Measurements from ENCODE around the gene ASB6.
"Not testable (repeated sequence)": the region's sequence is repeated elsewhere in the genome, so short reads cannot be mapped to it uniquely, and the experiment has no call there.

ASB6 gene

DNA sequence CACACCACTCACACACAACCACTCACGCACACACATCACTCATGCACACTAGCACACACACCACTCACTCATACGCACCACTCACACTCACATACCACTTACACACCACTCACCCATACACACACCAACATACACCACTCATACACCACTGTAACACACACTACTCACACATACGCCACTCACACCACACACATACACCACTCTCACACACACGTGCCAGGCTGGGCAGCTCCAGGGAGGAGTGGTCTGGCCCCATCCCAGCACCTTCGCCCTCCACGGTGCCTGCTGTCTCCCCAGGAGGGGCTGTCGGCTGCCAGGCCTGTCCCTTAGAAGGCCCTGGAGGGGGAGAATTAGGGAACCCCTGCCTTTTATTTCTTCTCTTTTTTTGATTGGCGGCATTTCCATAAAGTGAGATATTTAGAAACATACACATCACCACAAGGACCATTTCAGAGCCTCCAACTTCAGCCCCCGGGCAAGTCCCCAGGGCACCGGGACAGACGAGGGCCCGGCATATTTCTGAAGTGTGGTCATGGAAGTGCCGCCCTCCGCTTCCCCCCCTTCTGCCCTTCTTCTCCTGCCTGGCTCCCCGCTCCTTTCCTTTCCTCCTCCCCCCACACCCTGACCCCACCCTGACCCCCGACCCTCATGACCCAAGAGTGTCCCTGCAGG lies 6.3 kb upstream of the ASB6 start:
- in situ Hi-C loops (cut with HindIII; ENCODE audit: low pct_ligation_motif_present, low pct_unique_long_range_greater_than_20kb, low sequenced_read_pairs), result no loop called here
- no peak for DNase-seq

DNA sequence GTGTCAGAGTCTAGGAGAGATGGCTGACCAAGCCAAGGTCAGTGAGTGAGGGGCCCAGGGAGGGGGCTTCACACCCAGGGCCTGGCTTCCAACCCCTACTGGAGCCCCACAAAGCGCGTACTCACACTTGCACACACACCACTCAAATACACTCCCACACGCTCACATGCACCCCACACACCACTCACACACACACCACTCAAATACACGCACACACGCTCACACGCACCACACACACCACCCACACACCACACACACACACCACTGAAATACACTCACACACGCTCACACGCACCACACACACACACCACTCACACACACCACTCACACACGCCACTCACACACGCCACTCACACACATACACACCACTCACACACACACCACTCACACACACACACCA lies 5.7 kb upstream of the ASB6 start:
- no peak for DNase-seq
- in situ Hi-C loops (cut with HindIII; ENCODE audit: low pct_ligation_motif_present, low pct_unique_long_range_greater_than_20kb, low sequenced_read_pairs), result no loop called here

GRCh38 chr9:129646654-129647053 lies 4.7 kb upstream of the ASB6 start:
- no peak for DNase-seq
- in situ Hi-C loops (cut with HindIII; ENCODE audit: low pct_ligation_motif_present, low pct_unique_long_range_greater_than_20kb, low sequenced_read_pairs), result no loop called here

- DNase-seq, result no peak
- in situ Hi-C loops (cut with HindIII; ENCODE audit: low pct_ligation_motif_present, low pct_unique_long_range_greater_than_20kb, low sequenced_read_pairs), result no loop called here
Observed at GRCh38 chr9:129646252-129646651, 4.3 kb upstream of the ASB6 start.

DNA sequence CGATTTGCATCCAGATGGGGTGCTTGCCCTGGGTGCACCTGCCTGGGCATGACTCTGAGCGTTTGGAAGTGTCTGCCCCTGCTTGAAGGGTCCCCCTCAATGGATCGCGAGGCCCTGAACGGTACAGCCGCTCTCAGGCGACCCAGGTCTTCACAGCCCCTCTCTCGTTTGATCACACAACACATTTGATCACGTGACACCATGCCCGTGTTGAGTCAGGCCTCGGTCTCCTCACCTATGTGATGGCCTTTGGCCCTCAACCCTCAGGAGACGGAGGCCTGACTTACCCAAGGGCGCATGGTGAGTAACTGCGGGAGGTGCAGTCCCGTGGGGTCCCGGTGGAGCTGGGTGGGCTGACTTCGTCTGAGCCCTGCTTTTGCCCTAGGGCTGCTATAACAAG lies 3.0 kb upstream of the ASB6 start:
- no peak for DNase-seq
- in situ Hi-C loops (cut with HindIII; ENCODE audit: low pct_ligation_motif_present, low pct_unique_long_range_greater_than_20kb, low sequenced_read_pairs), result no loop called here

- in situ Hi-C loops (cut with HindIII; ENCODE audit: low pct_ligation_motif_present, low pct_unique_long_range_greater_than_20kb, low sequenced_read_pairs), result no loop called here
Observed at GRCh38 chr9:129644365-129644764, 2.4 kb upstream of the ASB6 start.

GRCh38 chr9:129643706-129644105 lies 1.8 kb upstream of the ASB6 start:
- in situ Hi-C loops (cut with HindIII; ENCODE audit: low pct_ligation_motif_present, low pct_unique_long_range_greater_than_20kb, low sequenced_read_pairs), result no loop called here
- DNase-seq, result no peak

More at GRCh38 chr9:129644365-129644764, 2.4 kb upstream of the ASB6 start:
- no peak for DNase-seq

GRCh38 chr9:129640871-129641749 lies 841 bp downstream of the ASB6 start:
- DNase-seq, result no peak
- in situ Hi-C loops (cut with HindIII; ENCODE audit: low pct_ligation_motif_present, low pct_unique_long_range_greater_than_20kb, low sequenced_read_pairs), result no loop called here

DNA sequence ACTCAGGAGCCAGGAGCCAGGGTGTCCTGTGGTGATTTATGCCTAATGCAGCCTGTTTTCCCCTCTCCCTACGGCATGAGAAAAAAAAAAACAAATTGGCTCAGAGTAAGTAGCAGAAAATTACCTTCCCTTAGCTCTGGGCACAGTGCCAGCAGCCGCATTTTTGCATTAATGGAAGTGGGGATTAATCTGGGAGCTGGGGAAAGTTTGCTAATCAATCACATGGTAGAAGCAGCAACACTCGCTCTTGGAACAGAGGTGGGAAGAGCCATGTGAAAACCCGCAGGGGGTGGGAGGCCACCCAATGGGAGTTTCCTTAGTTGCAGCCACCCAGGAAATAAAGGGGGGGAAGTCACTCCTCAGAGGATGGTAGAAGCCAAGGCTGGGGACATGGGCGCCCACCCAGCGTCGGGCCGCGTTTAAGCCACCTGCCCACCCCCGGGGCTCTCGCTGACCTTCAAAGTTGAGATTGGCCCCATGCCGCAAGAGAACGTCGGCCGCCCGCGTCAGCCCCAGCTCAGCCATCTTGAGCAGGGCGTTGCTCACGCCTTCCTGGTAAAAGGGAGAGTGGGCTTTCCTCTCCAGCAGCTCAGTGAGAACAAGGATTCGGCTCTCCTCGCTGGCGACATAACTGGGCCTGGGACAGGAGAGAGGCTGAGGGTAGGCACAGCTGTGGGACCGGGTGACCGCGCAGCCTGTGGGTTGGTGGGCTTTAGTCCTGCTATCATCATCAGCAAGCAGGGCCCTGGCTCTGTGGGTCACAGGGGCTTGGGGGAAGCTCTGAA lies 1.7 kb downstream of the ASB6 start:
- no peak for DNase-seq
- in situ Hi-C loops (cut with HindIII; ENCODE audit: low pct_ligation_motif_present, low pct_unique_long_range_greater_than_20kb, low sequenced_read_pairs), result no loop called here

- DNase-seq, result no peak
- in situ Hi-C loops (cut with HindIII; ENCODE audit: low pct_ligation_motif_present, low pct_unique_long_range_greater_than_20kb, low sequenced_read_pairs), result no loop called here
Observed at GRCh38 chr9:129639756-129640085, 2.2 kb downstream of the ASB6 start.

- in situ Hi-C loops (cut with HindIII; ENCODE audit: low pct_ligation_motif_present, low pct_unique_long_range_greater_than_20kb, low sequenced_read_pairs), result no loop called here
Observed at GRCh38 chr9:129639034-129639630, 2.8 kb downstream of the ASB6 start.

DNA sequence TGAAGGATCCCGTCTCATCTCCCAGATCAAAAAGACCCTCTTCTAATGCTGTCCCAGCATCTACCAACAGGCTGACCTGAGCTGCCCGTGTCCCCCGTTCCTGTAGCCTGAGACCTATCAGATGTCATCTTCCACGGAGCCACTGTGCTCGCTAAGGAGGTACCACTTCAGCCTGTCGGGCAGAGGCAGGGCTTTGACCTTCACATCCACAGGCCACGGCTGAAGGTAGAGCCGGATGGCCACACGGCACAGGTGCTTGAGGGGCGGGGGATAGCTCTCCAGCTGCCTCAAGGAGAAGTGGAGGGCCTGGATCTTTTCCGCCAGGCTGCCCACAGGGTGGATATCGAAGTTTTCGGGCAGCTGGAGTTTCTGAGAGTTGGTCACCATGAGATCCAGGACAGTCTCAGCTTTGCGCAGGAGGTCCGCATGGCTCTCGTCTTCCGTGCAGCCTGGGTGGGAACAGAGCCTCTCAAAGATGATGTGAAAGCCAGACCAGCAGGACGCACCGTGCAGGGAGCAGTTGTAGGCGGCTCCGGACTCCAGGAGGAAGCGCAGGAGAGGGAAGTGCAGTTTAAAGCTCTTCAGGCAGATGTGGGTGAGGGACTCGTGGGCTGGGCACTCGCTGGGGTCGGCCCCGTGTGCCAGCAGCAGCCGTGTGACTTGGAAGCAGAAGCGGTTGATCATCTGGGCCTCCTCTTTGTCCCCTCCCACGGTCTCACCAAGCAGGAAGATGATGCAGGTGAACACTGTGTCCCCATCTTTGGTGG lies 4.1 kb downstream of the ASB6 start:
- in situ Hi-C loops (cut with HindIII; ENCODE audit: low pct_ligation_motif_present, low pct_unique_long_range_greater_than_20kb, low sequenced_read_pairs), result no loop called here

More at GRCh38 chr9:129639034-129639630, 2.8 kb downstream of the ASB6 start:
- no peak for DNase-seq

DNA sequence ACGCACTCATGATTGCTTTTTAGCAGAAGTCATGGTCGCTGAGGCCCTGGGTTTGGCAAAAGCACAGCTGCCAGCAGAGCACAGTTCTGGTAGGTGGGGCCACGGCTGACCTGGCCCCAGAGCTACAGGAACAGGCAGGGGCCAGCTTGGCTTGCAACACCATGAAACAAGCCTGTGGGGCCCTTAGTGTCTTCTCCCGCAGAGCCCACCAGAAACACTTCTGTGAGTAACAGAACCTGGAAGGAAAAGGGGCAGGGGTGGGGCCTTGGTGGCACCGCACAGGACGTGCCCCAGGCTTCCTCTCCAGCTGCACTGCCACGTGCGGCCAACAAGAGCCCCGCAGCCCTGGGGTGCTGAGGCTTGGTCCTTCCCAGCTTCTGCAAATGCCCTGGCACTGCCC lies 4.8 kb downstream of the ASB6 start:
- in situ Hi-C loops (cut with HindIII; ENCODE audit: low pct_ligation_motif_present, low pct_unique_long_range_greater_than_20kb, low sequenced_read_pairs), result no loop called here

More for the DNA sequence above, 4.1 kb downstream of the ASB6 start:
- no peak for DNase-seq

GRCh38 chr9:129636343-129636742 lies 5.6 kb downstream of the ASB6 start:
- in situ Hi-C loops (cut with HindIII; ENCODE audit: low pct_ligation_motif_present, low pct_unique_long_range_greater_than_20kb, low sequenced_read_pairs); DNase-seq: not testable (repeated sequence)

More for the DNA sequence above, 4.8 kb downstream of the ASB6 start:
- no peak for DNase-seq

- DNase-seq, result no peak
Observed at GRCh38 chr9:129635099-129636065, 6.6 kb downstream of the ASB6 start.

DNA sequence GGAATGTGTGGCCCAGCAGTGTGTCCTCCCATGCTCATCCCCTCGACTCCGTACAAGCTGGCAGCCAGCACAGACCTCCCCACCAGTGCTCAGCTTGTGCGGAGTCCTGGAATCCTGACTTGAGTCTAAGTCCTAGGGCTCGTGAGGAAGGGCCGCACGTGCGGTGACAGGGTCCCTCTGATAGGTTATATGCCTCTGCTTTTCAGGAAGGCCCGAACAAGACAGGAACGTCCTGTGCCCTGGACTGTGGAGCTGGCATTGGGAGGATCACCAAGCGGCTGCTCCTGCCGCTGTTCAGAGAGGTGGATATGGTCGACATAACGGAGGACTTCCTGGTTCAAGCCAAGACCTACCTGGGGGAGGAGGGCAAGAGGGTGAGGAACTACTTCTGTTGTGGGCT lies 8.1 kb downstream of the ASB6 start:
- in situ Hi-C loops (cut with HindIII; ENCODE audit: low pct_ligation_motif_present, low pct_unique_long_range_greater_than_20kb, low sequenced_read_pairs), result no loop called here
- no peak for DNase-seq

More at GRCh38 chr9:129635099-129636065, 6.6 kb downstream of the ASB6 start:
- in situ Hi-C loops (cut with HindIII; ENCODE audit: low pct_ligation_motif_present, low pct_unique_long_range_greater_than_20kb, low sequenced_read_pairs), result no loop called here

DNA sequence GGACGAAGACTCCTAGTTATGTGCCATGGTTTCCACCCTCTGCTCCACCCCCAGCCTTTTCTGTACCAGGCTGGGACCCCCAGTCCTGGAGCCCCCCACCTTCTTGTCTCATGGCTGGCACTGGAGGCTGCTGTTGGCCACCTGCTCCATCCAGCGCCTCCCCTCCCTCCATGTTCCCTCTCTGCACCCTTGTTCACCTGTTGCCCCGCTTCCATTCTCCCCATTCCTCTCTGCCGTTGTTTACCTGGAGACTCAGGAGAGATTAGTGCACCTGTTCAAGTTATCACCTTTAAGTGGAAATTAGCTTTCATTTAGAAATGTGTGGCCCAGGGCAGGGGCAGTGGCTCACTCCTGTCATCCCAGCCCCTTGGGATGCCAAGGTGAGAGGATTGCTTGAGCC lies 8.7 kb downstream of the ASB6 start:
- DNase-seq, result no peak
- in situ Hi-C loops (cut with HindIII; ENCODE audit: low pct_ligation_motif_present, low pct_unique_long_range_greater_than_20kb, low sequenced_read_pairs), result no loop called here

All from ACHN (cell line).